ENCODE measurements around the gene MEF2B. TPM values are rescaled to one million over a fixed set of nuclear protein-coding genes. Genes with fewer than 3 reads are reported as not detected.
A peak's percentile ranks its signal among the peaks of the same experiment; 100 is the strongest.

The MEF2B gene
- total RNA-seq, 2 experiments from 2014 or later: 3.9 to 4.3 TPM

DNA sequence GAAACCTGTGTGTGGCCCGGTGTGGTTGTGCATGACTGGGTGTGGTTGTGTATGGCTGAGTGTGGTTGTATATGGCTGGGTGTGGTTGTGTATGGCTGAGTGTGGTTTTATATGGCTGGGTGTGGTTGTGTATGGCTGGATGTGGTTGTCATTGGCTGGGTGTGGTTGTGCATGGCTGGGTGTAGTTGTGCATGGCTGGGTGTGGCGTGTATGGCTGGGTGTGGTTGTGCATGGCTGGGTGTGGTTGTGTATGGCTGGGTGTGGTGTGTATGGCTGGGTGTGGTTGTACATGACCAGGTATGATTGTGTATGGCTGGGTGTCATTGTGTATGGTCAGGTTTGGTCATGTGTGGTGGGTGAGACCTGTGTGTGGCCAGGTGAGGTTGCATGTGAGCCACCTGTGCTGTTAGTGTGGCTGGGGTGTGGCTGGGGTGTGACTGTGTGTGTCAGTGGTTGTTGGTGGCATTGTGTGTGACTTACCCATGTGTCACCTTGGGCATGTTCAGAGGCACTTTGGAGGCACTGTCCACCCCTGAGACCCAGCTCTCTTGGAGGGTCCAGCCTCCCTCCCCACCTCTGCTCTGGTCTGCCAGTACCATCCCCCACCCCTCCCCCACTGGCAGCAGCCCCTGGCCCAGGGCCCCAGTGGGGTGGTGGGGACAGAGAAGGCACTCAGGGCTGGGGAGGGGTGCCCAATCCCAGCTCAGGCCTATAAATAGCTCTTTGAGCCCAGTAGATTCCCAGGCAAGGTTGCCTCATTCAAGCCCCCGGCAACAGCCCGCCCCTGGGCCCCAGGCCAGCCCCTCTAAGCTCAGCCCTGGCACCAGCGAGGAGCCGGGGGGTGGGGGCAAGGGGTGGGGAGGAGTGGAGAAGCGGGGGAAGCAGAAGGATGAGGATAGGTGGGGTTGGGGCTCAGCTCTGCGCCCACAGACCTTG lies 37.8 kb upstream of the MEF2B start:
- Mint-ChIP-seq H3K27me3 (peaks cover 16% of the 10 kb centered on the region), H3K9me3 (no peaks in the 10 kb centered on the region), H3K27ac (no peak overlapping the region), H3K4me3 (no peak overlapping the region), H3K4me1 (ENCODE audit: low read depth) (peaks cover 19% of the 10 kb centered on the region), H3K36me3 (peaks cover 2% of the 10 kb centered on the region)
- POLR2A ChIA-PET: no interaction called here
- no peak for DNase-seq
- CTCF ChIA-PET: interaction anchor here (0.7 to 0.9 kb wide), 2 partner anchors 17 to 33 kb away, joined by 3 read pairs; no protein-coding TSS in a partner anchor
- intact Hi-C loops (cut with micrococcal nuclease): no loop called here

DNA sequence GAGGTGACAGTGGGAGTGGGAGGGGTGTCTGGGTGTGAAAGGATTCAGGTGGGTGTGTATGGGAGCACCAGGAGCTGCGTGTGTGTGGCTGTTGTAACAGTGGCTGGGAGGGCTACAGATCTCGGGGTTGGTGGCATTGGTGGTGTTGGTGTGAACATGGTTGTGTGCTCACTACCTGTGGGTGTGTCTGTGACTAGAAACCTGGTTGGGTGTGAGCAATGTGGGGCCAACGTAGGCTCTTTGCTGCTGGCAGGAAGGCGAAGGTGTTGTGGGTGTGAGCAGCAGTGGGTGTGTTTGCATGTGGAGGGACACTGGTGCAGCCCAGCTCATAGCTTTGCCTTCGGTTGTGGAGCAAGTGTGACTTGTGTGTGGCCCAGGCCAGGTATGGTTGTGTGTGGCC lies 36.9 kb upstream of the MEF2B start:
- Mint-ChIP-seq H3K27me3 (peaks cover 8% of the 10 kb centered on the region), H3K27ac (no peak overlapping the region), H3K9me3 (no peaks in the 10 kb centered on the region), H3K4me3 (no peak overlapping the region), H3K4me1 (ENCODE audit: low read depth) (peaks cover 26% of the 10 kb centered on the region), H3K36me3 (peaks cover 11% of the 10 kb centered on the region)
- DNase-seq: no peak
- intact Hi-C loops (cut with micrococcal nuclease): no loop called here
- ChIA-PET POLR2A (no interaction called here), CTCF (no interaction called here)

DNA sequence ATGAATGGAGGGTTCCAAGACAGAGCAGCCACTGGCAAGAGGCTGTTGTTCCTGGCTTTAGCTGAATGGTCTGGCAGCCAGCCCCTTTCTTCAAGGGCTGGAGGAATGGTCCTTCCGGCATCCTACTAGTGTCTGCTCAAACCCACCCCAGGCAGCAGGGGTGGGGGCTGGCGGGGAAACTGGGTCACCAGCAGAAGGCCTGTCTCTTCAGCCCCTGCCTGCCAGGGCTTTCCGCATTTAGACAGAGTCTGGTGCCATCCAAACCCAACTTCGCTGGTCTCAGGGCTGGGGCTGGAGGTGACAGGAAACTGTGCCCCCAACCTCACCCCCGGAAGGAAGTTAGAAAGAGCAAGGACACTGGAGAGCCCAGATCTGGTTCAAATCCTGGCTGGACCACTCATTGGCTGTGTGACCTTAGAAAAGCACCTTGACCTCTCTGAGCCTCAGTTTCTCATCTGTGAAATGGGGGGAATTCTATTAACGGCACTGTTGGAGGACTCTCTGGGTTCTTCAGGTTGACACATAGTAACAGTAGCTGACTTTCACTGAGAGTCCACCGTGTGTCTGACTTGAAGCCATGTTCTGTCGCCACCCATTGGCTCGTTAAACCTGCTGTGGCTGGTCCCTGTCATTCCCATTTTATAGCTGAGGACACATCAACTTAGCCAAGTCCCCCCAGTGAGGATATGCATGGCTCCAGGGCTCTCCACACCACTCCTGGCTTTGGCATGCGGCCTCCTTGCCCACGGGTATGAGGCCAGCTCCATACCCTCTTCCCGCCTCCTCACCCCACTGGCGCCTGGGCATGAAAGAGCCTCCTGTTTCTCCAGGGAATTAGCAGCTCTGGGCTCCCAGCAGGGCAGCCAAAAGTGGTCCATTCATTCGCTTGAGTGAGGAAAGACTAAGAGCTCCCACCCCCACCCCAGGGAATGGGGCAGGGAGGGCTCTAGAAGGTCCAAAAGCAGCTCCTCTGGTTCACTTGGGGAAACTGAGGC lies 35.6 kb upstream of the MEF2B start:
- intact Hi-C loops (cut with micrococcal nuclease): no loop called here
- H3K27me3 Mint-ChIP-seq: peaks cover 3% of the 10 kb centered on the region
- no peaks in the 10 kb centered on the region for H3K9me3 Mint-ChIP-seq
- peaks cover 31% of the 10 kb centered on the region for H3K4me1 Mint-ChIP-seq (ENCODE audit: low read depth)
- H3K4me3 Mint-ChIP-seq: no peak overlapping the region
- no peak for DNase-seq
- ChIA-PET CTCF (interaction anchor here (0.7 to 1.1 kb wide), 2 partner anchors 19 kb away, joined by 3 to 4 read pairs; no protein-coding TSS in a partner anchor), POLR2A (no interaction called here)
- H3K36me3 Mint-ChIP-seq: peaks cover 13% of the 10 kb centered on the region
- no peak overlapping the region for H3K27ac Mint-ChIP-seq

DNA sequence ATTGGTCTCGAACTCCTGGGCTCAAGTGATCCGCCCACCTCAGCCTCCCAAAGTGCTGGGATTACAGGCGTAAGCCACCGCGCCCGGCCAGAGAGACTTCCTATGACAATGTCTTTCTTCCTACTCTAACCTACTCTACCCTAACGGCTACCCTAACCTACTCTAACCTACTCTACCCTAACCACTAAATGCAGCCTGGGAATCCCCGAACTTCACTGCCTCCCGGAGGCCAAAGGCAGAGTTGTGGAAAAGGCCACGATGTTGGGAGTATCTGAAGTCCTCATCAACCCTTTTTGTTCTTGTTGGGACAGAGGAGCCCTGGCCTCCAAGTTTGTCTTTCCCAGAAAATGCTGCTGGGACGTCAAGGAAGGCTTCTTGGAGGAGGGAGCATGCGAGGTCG lies 34.1 kb upstream of the MEF2B start:
- Mint-ChIP-seq H3K36me3 (peaks cover 16% of the 10 kb centered on the region), H3K4me3 (peak overlapping the region; percentile 57), H3K27me3 (no peaks in the 10 kb centered on the region), H3K9me3 (no peaks in the 10 kb centered on the region), H3K27ac (no peak overlapping the region), H3K4me1 (ENCODE audit: low read depth) (peaks cover 31% of the 10 kb centered on the region)
- intact Hi-C loops (cut with micrococcal nuclease): no loop called here
- no peak for DNase-seq
- ChIA-PET CTCF (interaction anchor here (1.1 to 1.8 kb wide), 2 partner anchors 20 to 21 kb away, joined by 3 to 11 read pairs; no protein-coding TSS in a partner anchor), POLR2A (no interaction called here)

DNA sequence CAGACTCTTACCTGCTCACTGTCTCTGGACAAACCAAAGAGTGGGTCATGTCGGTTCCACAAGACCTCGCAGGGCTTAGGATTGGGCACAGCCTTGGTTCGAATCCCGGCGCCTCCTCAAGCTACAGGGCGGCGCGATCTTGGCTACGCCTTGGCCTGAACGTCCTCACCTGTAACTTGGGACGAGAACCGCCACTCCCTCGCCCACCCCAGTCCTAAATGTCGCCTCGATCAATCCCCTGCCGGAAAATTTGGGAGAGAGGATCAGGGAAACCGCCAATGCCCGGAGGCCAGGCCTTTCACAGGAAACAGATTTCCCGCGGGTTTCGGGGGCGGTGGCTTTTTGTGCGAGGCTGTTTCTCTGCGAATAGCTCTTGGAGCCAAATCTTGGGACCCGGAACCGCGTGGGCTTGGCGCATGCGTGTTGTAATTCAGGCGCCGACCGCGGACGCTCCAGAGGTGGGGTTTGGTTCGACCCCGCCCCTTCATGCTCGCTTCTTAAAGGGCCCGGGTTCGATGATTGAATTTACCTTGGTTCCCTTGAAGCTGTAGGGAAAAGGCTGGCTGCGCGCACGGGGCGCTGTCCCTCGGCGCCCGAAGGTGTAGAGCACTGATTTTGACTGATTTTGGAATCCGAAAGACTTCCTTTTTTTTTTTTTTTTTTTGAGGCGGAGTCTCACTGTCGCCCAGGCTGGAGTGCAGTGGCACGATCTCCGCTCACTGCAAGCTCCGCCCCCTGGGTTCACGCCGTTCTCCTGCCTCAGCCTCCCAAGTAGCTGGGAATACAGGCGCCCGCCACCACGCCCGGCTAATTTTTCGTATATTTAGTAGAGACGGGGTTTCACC lies 33.2 kb upstream of the MEF2B start, which contains the start of gene NR2C2AP:
Gene NR2C2AP (minus strand): TSS at position 403 of the 845 bp plus-strand sequence. CDS start 354 bp downstream, at position 49.
- peak within 1 kb of the TSS; percentile 93 for H3K27ac Mint-ChIP-seq

DNA sequence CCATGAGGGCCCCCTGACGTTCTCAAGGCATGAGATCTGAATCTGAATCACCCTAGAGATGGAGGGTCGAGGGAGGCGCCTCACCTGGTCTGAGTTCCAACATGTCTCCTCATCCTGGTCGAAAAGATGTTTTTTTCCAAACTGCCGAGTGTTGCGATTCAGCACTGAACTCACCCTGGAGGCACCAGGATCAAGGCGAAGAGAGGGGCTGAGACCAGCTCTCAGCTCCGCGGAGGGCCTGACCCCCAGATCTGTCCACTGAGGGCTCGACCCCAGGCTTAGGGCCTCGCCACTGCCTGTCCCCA lies 32.6 kb upstream of the MEF2B start:
- peak overlapping the region; percentile 94 for H3K4me3 Mint-ChIP-seq
- no peaks in the 10 kb centered on the region for H3K27me3 Mint-ChIP-seq
- POLR2A ChIA-PET: interaction anchor here (1.2 to 3.0 kb wide), 2 partner anchors 10 to 23 kb away, joined by 3 to 25 read pairs; partner anchors contain the start of genes BORCS8 and RFXANK
- no peaks in the 10 kb centered on the region for H3K9me3 Mint-ChIP-seq
- CTCF ChIA-PET: interaction anchor here (0.9 to 3.4 kb wide), 6 partner anchors 9 to 288 kb away, joined by 3 to 15 read pairs (median 8); partner anchors contain the start of genes BORCS8, NCAN and RFXANK
- peak overlapping the region; percentile 93 for H3K27ac Mint-ChIP-seq
- H3K36me3 Mint-ChIP-seq: peaks cover 25% of the 10 kb centered on the region
- intact Hi-C loops (cut with micrococcal nuclease): loop anchor here (1.0 kb wide), 1 partner anchor 10 kb away; the partner anchor contains the start of genes BORCS8 and RFXANK
- peaks cover 28% of the 10 kb centered on the region for H3K4me1 Mint-ChIP-seq (ENCODE audit: low read depth)
- no peak for DNase-seq

More for the DNA sequence above, 33.2 kb upstream of the MEF2B start, which contains the start of gene NR2C2AP:
- peaks cover 31% of the 10 kb centered on the region for H3K4me1 Mint-ChIP-seq (ENCODE audit: low read depth)
- ChIA-PET POLR2A (interaction anchor here (0.5 to 3.0 kb wide), 4 partner anchors 10 to 683 kb away, joined by 3 to 25 read pairs (median 3); partner anchors contain the start of genes BORCS8 and RFXANK), CTCF (interaction anchor here (0.9 to 3.4 kb wide), 6 partner anchors 8 to 287 kb away, joined by 3 to 15 read pairs (median 8); partner anchors contain the start of genes BORCS8, NCAN and RFXANK)
- no peaks in the 10 kb centered on the region for H3K9me3 Mint-ChIP-seq
- DNase-seq: peak; percentile 96
- H3K36me3 Mint-ChIP-seq: peaks cover 21% of the 10 kb centered on the region
- H3K4me3 Mint-ChIP-seq: peak within 1 kb of the TSS; percentile 94
- intact Hi-C loops (cut with micrococcal nuclease): loop anchor here (1.0 kb wide), 1 partner anchor 11 kb away; the partner anchor contains the start of genes BORCS8 and RFXANK
- H3K27me3 Mint-ChIP-seq: no peaks in the 10 kb centered on the region

- Mint-ChIP-seq H3K36me3 (peaks cover 25% of the 10 kb centered on the region), H3K4me1 (ENCODE audit: low read depth) (peaks cover 21% of the 10 kb centered on the region), H3K27me3 (no peaks in the 10 kb centered on the region), H3K27ac (peak overlapping the region; percentile 93), H3K9me3 (no peaks in the 10 kb centered on the region), H3K4me3 (peak overlapping the region; percentile 94)
- ChIA-PET CTCF (interaction anchor here (0.9 to 3.4 kb wide), 5 partner anchors 10 to 27 kb away, joined by 3 to 15 read pairs (median 11); partner anchors contain the start of genes BORCS8, NCAN and RFXANK), POLR2A (interaction anchor here (0.8 to 3.0 kb wide), 2 partner anchors 9 to 282 kb away, joined by 3 to 25 read pairs; partner anchors contain the start of genes BORCS8, DDX49 and RFXANK)
- intact Hi-C loops (cut with micrococcal nuclease): no loop called here
- DNase-seq: no peak
Measured at GRCh38 chr19:19201697-19202630, 31.9 kb upstream of the MEF2B start.

DNA sequence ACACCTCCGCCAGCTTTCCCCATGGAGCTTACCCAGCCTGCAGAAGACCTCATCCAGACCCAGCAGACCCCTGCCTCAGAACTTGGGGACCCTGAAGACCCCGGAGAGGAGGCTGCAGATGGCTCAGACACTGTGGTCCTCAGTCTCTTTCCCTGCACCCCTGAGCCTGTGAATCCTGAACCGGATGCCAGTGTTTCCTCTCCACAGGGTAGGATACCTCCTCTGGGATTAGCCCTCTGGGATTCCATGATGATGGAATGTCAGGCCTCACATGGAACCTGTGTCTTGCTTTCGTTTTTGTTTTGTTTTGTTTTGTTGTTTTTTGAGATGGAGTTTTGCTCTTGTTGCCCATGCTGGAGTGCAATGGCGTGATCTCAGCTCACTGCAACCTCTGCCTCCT lies 23.9 kb upstream of the MEF2B start:
- intact Hi-C loops (cut with micrococcal nuclease): loop anchor here (5.0 to 10.0 kb wide), 3 partner anchors 132 to 471 kb away; partner anchors contain the start of genes ATP13A1, SLC25A42 and ZNF101
- Mint-ChIP-seq H3K27me3 (no peaks in the 10 kb centered on the region), H3K27ac (no peak overlapping the region), H3K4me3 (peak overlapping the region; percentile 96), H3K36me3 (peaks cover 10% of the 10 kb centered on the region), H3K9me3 (no peaks in the 10 kb centered on the region), H3K4me1 (ENCODE audit: low read depth) (peaks cover 33% of the 10 kb centered on the region)
- no peak for DNase-seq
- POLR2A ChIA-PET: interaction anchor here (4.4 kb wide), 1 partner anchor 8 kb away, joined by 25 read pairs; the partner anchor contains the start of gene NR2C2AP
- CTCF ChIA-PET: interaction anchor here (1.7 kb wide), 1 partner anchor 19 kb away, joined by 6 read pairs; no protein-coding TSS in a partner anchor

GRCh38 chr19:19192910-19193423 lies 22.9 kb upstream of the MEF2B start:
- no peak for DNase-seq
- Mint-ChIP-seq H3K9me3 (no peaks in the 10 kb centered on the region), H3K4me3 (peak overlapping the region; percentile 96), H3K27me3 (no peaks in the 10 kb centered on the region), H3K4me1 (ENCODE audit: low read depth) (peaks cover 38% of the 10 kb centered on the region), H3K36me3 (peaks cover 4% of the 10 kb centered on the region), H3K27ac (peak overlapping the region; percentile 96)
- intact Hi-C loops (cut with micrococcal nuclease): loop anchor here (1.0 to 10.0 kb wide), 9 partner anchors 10 to 671 kb away; partner anchors contain the start of genes ATP13A1, COPE, DDX49 and ELL
- ChIA-PET CTCF (interaction anchor here (1.2 to 2.9 kb wide), 4 partner anchors 10 to 47 kb away, joined by 4 to 14 read pairs (median 12); partner anchors contain the start of gene NR2C2AP), POLR2A (interaction anchor here (0.8 to 4.4 kb wide), 2 partner anchors 9 to 180 kb away, joined by 3 to 25 read pairs; partner anchors contain the start of gene NR2C2AP)
